NCI-H1105 treated with DMSO at 0.1 percent for 48 hours (cell line): ENCODE data around the gene APOBEC3C.
"Not testable (repeated sequence)": the region's sequence is repeated elsewhere in the genome, so short reads cannot be mapped to it uniquely, and the experiment has no call there.

ENCODE experiments used
- DNase-seq: peaks from one replicate; lab custom pipeline; 2025; lab: John Stamatoyannopoulos, UW

APOBEC3C gene

DNA sequence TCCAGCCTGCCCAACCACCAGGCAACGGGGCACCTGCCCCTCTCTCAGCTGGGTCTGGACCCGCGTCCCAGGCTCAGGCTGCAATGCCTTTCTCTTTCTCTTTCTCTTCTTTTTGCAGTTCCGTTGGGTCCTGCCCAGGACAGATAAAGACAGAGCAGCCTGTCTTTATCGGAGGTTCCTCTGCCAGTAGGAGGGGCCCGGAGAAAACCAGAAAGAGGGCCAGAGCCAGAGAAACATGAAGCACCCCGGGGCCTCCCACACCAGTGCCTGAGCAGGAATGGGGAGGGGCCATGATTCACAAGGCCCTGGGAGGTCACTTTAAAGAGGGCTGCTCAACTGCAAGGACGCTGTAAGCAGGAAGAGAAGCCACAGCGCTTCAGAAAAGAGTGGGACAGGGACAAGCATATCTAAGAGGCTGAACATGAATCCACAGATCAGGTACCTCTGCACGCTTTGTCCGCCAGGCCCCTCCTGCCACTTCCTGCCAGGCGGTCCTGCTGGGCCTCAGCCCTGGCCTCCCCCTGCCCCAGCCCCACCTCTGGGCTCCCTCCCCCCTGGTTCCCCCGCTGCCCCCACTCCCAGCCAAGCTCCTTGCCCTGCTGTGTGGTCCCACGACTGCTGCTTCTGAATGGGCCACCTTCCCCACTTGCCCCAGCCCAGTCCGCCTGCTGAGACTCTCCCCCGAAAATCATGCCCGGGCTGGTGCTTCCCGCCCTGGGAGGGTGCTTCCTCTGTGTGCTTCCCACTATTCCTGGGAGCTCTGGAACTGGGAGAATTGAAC lies at the start of gene APOBEC3C:
Gene APOBEC3C (plus strand): TSS at position 316 of the 781 bp plus-strand sequence. CDS start 106 bp downstream, at position 422.
- DNase-seq = no peak

DNA sequence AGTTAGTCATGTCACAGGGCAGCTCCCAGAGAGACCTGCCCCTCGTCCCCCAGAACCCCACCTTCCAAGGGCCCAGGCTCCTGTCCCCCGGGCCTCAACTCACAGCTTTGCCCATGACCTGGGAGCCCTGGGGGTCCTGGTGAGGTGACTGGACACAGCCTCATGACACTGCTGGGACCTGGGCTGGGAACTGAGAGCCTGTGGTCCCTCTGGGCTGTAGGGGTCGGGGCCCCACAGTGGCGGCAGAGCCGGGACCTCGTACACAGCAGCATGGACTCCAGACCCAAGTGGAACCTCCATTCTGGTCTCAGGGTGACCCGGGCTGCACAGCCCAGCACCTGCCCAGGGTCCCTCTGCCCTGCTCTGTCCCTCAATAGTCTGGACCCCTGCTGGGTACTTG lies 49.8 kb upstream of the APOBEC3C start:
- DNase-seq = no peak

GRCh38 chr22:38964989-38965388 lies 49.1 kb upstream of the APOBEC3C start:
- no peak for DNase-seq

- no peak for DNase-seq
Measured at GRCh38 chr22:38965614-38966379, 48.3 kb upstream of the APOBEC3C start.

DNA sequence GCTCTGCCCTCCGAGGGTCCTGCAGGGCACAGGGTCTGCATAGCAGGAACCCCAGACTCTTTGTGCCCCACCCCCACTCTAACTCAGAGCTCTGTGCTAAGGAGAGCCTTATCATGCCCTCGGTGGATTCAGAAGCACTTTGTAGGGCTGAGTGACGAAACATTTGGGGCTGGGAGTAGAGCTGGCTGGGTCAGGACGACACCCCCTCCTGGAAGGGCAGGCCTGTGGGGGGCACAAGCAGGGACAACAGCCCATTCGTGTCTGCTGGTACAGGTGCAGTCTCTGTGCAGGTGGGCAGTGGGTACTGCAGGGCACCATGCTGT lies 47.7 kb upstream of the APOBEC3C start:
- no peak for DNase-seq

DNA sequence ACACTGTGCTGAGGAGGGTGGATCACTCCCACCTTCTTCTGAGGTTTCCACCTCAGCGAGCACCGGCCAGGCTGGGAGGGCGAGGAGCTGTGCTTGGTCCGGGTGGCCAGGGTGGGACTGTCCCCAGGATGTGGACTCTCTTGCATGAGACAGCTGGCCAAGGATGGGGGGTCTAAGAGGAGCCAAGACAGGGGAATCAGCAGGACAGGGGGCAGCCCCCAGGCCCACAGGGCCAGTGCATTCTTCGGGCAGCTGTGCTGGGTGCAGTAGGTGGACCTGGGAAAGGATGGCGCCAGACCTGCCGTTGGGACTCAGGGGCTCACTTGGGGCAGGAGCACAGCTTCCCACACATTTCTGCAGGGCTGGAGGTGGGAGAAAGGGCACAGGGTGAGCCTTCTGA lies 47.1 kb upstream of the APOBEC3C start:
- DNase-seq = no peak

- DNase-seq = no peak
Measured at GRCh38 chr22:38967451-38968450, 46.3 kb upstream of the APOBEC3C start.

- DNase-seq = no peak
Measured at GRCh38 chr22:38968801-38969200, 45.3 kb upstream of the APOBEC3C start.

DNA sequence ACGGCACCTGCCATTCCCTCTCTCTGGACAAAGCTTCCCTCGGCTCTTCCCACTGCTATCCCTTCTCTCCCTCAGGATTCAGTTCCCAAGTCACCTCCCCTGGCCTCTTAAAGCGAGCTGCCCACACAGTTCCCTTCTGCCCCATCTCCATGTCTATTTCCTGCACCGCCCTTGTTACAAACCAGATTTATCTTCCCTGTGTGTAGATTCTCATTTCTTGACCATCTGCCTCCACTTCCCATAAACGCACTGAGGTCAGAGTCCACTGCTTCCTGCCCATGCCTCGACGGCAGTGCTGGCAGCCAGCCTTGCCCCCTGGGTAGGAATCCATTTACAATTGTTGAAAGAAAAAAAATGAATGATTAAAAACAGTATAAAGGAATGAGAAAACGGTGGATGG lies 43.5 kb upstream of the APOBEC3C start:
- no peak for DNase-seq

- no peak for DNase-seq
Measured at GRCh38 chr22:38971202-38971601, 42.9 kb upstream of the APOBEC3C start.

DNA sequence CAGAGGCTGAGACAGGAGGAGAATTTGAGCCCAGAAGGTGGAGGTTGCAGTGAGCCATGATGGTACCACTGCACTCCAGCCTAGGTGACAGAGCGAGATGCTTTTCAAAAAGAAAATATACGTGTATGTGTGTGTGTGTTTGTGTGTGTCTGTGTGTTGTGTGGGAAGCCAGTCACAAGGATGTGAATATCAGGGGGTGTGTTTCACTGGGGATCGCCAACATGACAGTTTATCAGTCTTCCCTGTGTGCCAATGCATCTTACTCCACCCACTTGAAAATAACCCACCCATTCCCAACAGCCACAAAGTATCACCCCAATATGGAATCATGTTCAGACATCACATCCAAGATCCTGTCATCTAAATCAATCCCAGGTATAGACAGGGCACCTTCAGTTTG lies 42.3 kb upstream of the APOBEC3C start:
- no peak for DNase-seq

DNA sequence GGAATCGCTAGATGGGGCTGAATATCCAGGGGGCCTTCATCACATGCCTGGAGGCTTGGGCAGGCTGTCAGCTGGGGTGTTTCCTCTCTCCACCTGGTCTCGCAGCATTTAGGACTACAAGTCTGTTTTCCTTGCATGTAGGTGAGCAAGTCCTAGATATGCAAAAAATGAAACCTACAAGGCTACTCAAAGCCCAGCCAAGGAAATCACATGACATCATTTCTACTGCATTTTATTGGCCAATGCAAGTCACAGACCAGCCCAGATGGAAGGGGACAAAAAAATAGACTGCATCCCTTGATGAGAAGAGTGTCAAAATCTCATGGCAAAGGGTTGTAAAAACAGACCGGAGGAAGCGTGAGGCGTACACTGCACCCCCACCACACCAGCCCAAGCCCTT lies 41.5 kb upstream of the APOBEC3C start:
- DNase-seq = no peak

GRCh38 chr22:38973289-38974169 lies 40.5 kb upstream of the APOBEC3C start:
- no peak for DNase-seq

- no peak for DNase-seq
Measured at GRCh38 chr22:38974170-38974825, 39.8 kb upstream of the APOBEC3C start.

- no peak for DNase-seq
Measured at GRCh38 chr22:38974826-38975175, 39.3 kb upstream of the APOBEC3C start.

- not testable (repeated sequence) for DNase-seq
Measured at GRCh38 chr22:38977289-38977688, 36.8 kb upstream of the APOBEC3C start.

DNA sequence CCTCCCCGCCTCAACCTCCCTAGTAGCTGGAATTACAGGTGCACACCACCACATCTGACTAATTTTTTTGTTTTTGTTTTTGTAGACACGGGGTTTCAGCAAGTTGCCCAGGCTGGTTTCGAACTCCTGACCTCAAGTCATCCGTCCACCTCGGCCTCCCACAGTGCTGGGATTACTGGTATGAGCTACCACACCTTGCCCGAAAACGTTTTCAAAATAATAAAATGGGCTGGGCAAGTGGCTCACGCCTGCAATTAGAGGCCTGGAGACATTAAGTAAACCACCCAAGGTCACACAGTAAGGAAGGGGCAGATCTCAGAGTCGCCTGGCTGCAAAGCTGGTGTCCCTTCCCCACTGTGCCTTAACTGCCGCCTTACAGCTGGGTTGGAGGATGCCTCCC lies 33.5 kb upstream of the APOBEC3C start:
- not testable (repeated sequence) for DNase-seq

DNA sequence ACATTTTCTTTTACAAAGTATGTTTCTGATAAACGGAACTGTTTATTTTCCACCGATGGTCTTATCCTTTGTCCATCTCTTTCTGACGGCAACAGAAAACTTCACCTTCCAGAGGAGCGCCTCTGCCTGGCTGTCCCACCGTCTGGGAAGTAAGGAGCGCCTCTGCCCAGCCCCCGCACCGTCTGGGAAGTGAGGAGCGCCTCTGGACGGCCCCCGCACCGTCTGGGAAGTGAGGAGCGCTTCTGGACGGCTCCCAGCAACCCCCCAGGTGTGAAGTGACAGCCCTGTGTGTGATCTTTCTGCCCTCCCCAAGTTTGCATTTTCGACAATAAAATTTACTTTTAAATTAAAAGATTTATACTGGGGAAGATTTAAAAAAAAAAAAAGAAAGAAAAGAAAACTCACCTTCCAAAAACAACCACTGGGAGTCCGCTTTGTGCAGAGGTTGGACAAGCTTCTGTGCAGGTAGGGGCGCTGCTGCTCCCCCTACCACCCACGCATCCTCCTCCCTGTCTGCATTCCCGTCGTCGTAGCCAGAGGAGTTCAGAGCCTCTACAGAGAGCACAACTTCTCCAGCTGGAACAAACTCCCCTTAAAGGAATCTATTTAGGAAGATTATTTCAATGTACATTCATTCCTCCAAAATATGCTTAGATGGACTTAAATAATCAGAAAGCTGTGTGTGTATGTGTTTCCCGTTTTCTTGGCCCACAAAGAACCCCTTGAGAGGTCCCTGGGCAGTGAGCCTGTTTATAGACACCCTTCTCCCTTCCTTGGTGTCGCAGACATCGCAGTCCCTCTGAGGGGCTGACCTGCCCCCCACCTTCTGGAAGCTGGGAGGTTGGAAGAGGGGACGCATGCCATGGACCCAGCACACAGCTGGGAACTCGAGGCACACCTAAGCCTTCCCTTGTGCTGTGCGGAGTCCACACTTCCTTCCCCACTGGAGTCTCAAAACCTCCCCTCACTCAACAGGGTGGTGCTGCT lies 32.8 kb upstream of the APOBEC3C start:
- no peak for DNase-seq
